Adrenal gland (tissue), 12 donors: ENCODE data around the gene BRINP2. TPM values are rescaled to one million over a fixed set of nuclear protein-coding genes. Genes with fewer than 3 reads are reported as not detected.

Experiments used
- DNase-seq, 7 donors: peaks; one replicate each; pipeline ENCODE4 v3.0.0-alpha.2; 2019 to 2020
- H3K27ac ChIP-seq, 5 donors: fragments of 200-600 bp; sonication (generic) in 4 of 5; 1 replicate in 3 of 5; 2 replicates in 2 of 5; pipeline versions ENCODE4 v1.5.1 to v1.8.0; 2016 to 2020; ENCODE audit warnings: mild to moderate bottlenecking in 1 of 5
- H3K27me3 ChIP-seq: fragments of 200-600 bp; 2 replicates; pipeline ENCODE4 v1.8.0; 2021
- H3K36me3 ChIP-seq, 2 donors: fragments of 200-600 bp; replicated peaks in 1 of 2; 1 replicate in 1 of 2; 2 replicates in 1 of 2; pipeline versions ENCODE4 v1.5.1 to v1.8.0; 2018 to 2022
- H3K4me1 ChIP-seq, 2 donors: fragments of 200-600 bp; replicated peaks in 1 of 2; 1 replicate in 1 of 2; 2 replicates in 1 of 2; pipeline versions ENCODE4 v1.5.1 to v1.8.0; 2018 to 2021
- H3K4me3 ChIP-seq, 4 donors: fragments of 200-600 bp; sonication (generic) in 3 of 4; one replicate each; pipeline ENCODE4 v1.5.1; 2016 to 2018
- H3K9me3 ChIP-seq, 3 donors: fragments of 200-600 bp; sonication (generic) in 1 of 3; replicated peaks in 1 of 3; 1 replicate in 2 of 3; 2 replicates in 1 of 3; pipeline versions ENCODE4 v1.5.1 to v1.8.0; 2016 to 2021
- CTCF ChIP-seq, 6 experiments: fragments of 450-650 bp in 4 of 6; fragments of 200-600 bp in 2 of 6; sonication (generic) in 1 of 6; IDR thresholded peaks; 1 replicate in 5 of 6; 2 replicates in 1 of 6; pipeline versions ENCODE4 v1.5.1 to v1.8.0; 2016 to 2021; ENCODE audit warnings: antibody characterized with exemption in 6 of 6, mild to moderate bottlenecking in 2 of 6, moderate library complexity in 1 of 6
- POLR2A ChIP-seq, 2 donors: fragments of 450-650 bp; IDR thresholded peaks; one replicate each; pipeline ENCODE4 v1.6.1; 2017; ENCODE audit warnings: antibody characterized with exemption in 2 of 2, mild to moderate bottlenecking in 2 of 2, moderate library complexity in 1 of 2
- WGBS, 4 donors: extraction: QIAGEN DNeasy Blood & Tissue Kit in 2 of 4; methylation state at CpG; one replicate each; pipeline versions ENCODE4 v1.1.5 to v1.1.7; 2013 to 2017; 5-methylcytosine and 5-hydroxymethylcytosine counted together
- intact Hi-C, 2 donors: fragments of 100-400 bp; cut with DNase I; formaldehyde crosslinking; loops; one replicate each; pipeline versions ENCODE4 v1.14.1 to v1.15.0; 2022 to 2023
- polyA plus RNA-seq, 3 donors: library from polyadenylated mRNA; stranded (reverse); fragments of 200-250 nt in 2 of 3; fragments of 350-450 nt in 1 of 3; fragmentation: Illumina TruSeq in 1 of 3; extraction: RNeasy Lipid Tissue Mini Kit (QIAGEN cat#74804) in 1 of 3; gene quantifications; one replicate each; pipeline ENCODE4 v1.2.3, GENCODE V29; 2013 to 2014
- total RNA-seq, 9 donors: library from RNA; depleted of rRNA in 4 of 9; stranded (reverse); fragments of >200 nt in 4 of 9; fragments of 120-200 nt in 1 of 9; fragmentation: NEBNext Ultra II Directional in 1 of 9; extraction: Animal tissue kit (Norgen Biotek cat#: 25700) in 1 of 9; gene quantifications; one replicate each; pipeline versions ENCODE4 v1.1.0 to v1.2.4, GENCODE V29; 2013 to 2023
- donor health status: healthy with polysubstance abuse.
- donor health status: Bipolar disorder and iron deficiency.
- donor health status: DM: yes; HTN: yes; CAD: no.
- donor health status: DM: no; HTN: no; CAD: no.
- donor health status: DM: no; HTN: no; CAD: no.
- donor health status: DM: yes; HTN: yes; CAD: no.

The BRINP2 gene
- total and polyA plus RNA-seq, 12 donors = 5.6 to 28.2 (median 16.5) TPM

- H3K27me3 ChIP-seq = no peaks in the 10 kb centered on the region
- intact Hi-C loops = no loop called here
- no peak overlapping the region for H3K27ac ChIP-seq
- no peaks in the 10 kb centered on the region for H3K36me3 ChIP-seq
- no peaks in the 10 kb centered on the region for H3K9me3 ChIP-seq
- DNase-seq = no peak
- no peak overlapping the region for H3K4me3 ChIP-seq
- TF ChIP-seq CTCF (IDR thresholded peaks at IDR 0.05) = no peak
- no peak for TF ChIP-seq POLR2A (IDR thresholded peaks at IDR 0.05)
- 91 to 100% (median 94%) methylated on average over 1 of the region's 1 CpG for WGBS, 4 donors
- no peaks in the 10 kb centered on the region for H3K4me1 ChIP-seq
Measured at GRCh38 chr1:177300431-177300830, 129.7 kb downstream of the BRINP2 start.

GRCh38 chr1:177301425-177302124 is 130.8 kb downstream of the BRINP2 start:
- Histone ChIP-seq H3K36me3 (no peaks in the 10 kb centered on the region), H3K27ac (no peak overlapping the region), H3K9me3 (no peaks in the 10 kb centered on the region), H3K4me1 (no peaks in the 10 kb centered on the region), H3K4me3 (no peak overlapping the region), H3K27me3 (no peaks in the 10 kb centered on the region)
- no peak for DNase-seq
- intact Hi-C loops = no loop called here
- WGBS, 4 donors = 17 to 60% (median 39%) methylated on average over 1 of the region's 1 CpG
- TF ChIP-seq POLR2A (IDR thresholded peaks at IDR 0.05) = no peak
- no peak for TF ChIP-seq CTCF (IDR thresholded peaks at IDR 0.05)

- TF ChIP-seq POLR2A (IDR thresholded peaks at IDR 0.05) (no peak), CTCF (IDR thresholded peaks at IDR 0.05) (no peak)
- H3K9me3 ChIP-seq = no peaks in the 10 kb centered on the region
- intact Hi-C loops = no loop called here
Measured at GRCh38 chr1:177302357-177303044, 131.7 kb downstream of the BRINP2 start.

GRCh38 chr1:177305040-177306018 is 134.6 kb downstream of the BRINP2 start:
- no peak for DNase-seq
- no peak overlapping the region for H3K4me3 ChIP-seq

More at GRCh38 chr1:177302357-177303044, 131.7 kb downstream of the BRINP2 start:
- Histone ChIP-seq H3K4me1 (no peaks in the 10 kb centered on the region), H3K27ac (no peak overlapping the region), H3K4me3 (no peak overlapping the region), H3K27me3 (no peaks in the 10 kb centered on the region), H3K36me3 (no peaks in the 10 kb centered on the region)
- no peak for DNase-seq
- WGBS, 4 donors = 89 to 91% (median 89%) methylated on average over 6 to 7 of the region's 7 CpGs

More at GRCh38 chr1:177305040-177306018, 134.6 kb downstream of the BRINP2 start:
- no peaks in the 10 kb centered on the region for H3K27me3 ChIP-seq
- TF ChIP-seq POLR2A (IDR thresholded peaks at IDR 0.05) (no peak), CTCF (IDR thresholded peaks at IDR 0.05) (no peak)
- WGBS, 4 donors = 53 to 67% (median 60%) methylated on average over 11 of the region's 11 CpGs
- H3K36me3 ChIP-seq = no peaks in the 10 kb centered on the region
- H3K27ac ChIP-seq = no peak overlapping the region
- intact Hi-C loops = no loop called here
- H3K9me3 ChIP-seq = no peaks in the 10 kb centered on the region
- no peaks in the 10 kb centered on the region for H3K4me1 ChIP-seq
